Nephron progenitor cell (in vitro differentiated cells): ENCODE results near the gene SULF2.
A peak's percentile ranks its signal among the peaks of the same experiment; 100 is the strongest.

Experiments used
- DNase-seq: peaks from one replicate; pipeline ENCODE4 v3.0.0; 2021
- H3K27ac Mint-ChIP-seq: 2 replicates; pipeline ENCODE4 v1.8.0; 2021; ENCODE audit warnings: mild to moderate bottlenecking, moderate library complexity, mixed read lengths
- H3K27me3 Mint-ChIP-seq: 2 replicates; pipeline ENCODE4 v1.8.0; 2021; ENCODE audit warnings: mild to moderate bottlenecking, low read depth, mixed read lengths; ENCODE audit not compliant: poor library complexity
- H3K36me3 Mint-ChIP-seq: 2 replicates; pipeline ENCODE4 v1.8.0; 2021; ENCODE audit warnings: low read depth, mixed read lengths
- H3K4me1 Mint-ChIP-seq: 2 replicates; pipeline ENCODE4 v1.8.0; 2021; ENCODE audit warnings: mixed read lengths
- H3K4me3 Mint-ChIP-seq: 2 replicates; pipeline ENCODE4 v1.8.0; 2021; ENCODE audit warnings: mild to moderate bottlenecking, moderate library complexity, mixed read lengths
- H3K9me3 Mint-ChIP-seq: 2 replicates; pipeline ENCODE4 v1.8.0; 2021; ENCODE audit warnings: mild to moderate bottlenecking, moderate library complexity, mixed read lengths
- TF ChIP-seq, protein P1 (sequence below): fragments of 200-600 bp; sonication (generic); IDR thresholded peaks from 2 replicates; pipeline ENCODE4 v1.5.0; 2021; ENCODE audit warnings: antibody characterized with exemption

Gene SULF2

DNA sequence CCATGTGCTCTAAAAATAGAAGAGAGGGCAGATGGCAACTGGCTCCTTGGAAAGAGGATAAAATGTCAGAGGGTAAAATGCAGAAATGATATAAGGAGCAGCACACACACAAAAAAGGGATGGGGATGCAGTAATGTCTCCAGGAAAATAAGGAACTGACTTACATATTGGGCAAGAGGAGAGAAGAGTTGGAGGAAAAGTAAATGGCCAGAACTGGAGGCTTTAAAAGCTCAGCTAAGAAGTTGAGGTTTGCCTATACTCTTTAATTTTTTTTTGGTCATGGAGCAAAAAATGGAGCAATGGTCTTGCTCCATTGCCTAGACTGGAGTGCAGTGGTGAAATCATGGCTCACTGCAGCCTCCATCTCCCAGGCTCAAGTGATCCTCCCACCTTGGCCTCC lies 93.7 kb downstream of the SULF2 start:
- Mint-ChIP-seq H3K9me3 (no peaks in the 10 kb centered on the region), H3K27me3 (no peaks in the 10 kb centered on the region)
- TF ChIP-seq, protein P1, sequence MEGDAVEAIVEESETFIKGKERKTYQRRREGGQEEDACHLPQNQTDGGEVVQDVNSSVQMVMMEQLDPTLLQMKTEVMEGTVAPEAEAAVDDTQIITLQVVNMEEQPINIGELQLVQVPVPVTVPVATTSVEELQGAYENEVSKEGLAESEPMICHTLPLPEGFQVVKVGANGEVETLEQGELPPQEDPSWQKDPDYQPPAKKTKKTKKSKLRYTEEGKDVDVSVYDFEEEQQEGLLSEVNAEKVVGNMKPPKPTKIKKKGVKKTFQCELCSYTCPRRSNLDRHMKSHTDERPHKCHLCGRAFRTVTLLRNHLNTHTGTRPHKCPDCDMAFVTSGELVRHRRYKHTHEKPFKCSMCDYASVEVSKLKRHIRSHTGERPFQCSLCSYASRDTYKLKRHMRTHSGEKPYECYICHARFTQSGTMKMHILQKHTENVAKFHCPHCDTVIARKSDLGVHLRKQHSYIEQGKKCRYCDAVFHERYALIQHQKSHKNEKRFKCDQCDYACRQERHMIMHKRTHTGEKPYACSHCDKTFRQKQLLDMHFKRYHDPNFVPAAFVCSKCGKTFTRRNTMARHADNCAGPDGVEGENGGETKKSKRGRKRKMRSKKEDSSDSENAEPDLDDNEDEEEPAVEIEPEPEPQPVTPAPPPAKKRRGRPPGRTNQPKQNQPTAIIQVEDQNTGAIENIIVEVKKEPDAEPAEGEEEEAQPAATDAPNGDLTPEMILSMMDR, result no peak

DNA sequence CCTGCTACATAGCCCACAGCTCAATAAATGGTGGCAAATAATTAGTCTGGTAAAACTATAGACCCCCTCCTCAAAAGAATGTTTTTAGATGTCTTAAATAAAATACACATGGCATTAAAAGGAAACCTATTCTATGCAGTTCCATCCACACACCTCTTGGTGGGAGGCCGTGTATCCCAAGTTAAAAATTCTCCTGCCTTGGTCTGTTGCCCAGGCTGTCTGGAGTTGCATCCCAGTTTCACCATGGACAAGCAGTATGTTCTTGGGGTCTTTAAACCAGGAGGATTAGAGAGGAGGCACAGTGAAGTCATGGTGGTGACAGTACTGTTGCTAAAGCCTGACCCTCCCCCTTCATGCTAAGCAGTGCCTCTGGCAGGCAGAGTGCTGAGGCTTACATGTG lies 95.5 kb downstream of the SULF2 start:
- Mint-ChIP-seq H3K4me1 (peaks cover 13% of the 10 kb centered on the region), H3K36me3 (peaks cover 32% of the 10 kb centered on the region), H3K27ac (no peak overlapping the region), H3K4me3 (no peak overlapping the region), H3K9me3 (no peaks in the 10 kb centered on the region), H3K27me3 (no peaks in the 10 kb centered on the region)
- TF ChIP-seq, protein P1, result no peak
- no peak for DNase-seq

More for the DNA sequence above, 93.7 kb downstream of the SULF2 start:
- peaks cover 30% of the 10 kb centered on the region for H3K36me3 Mint-ChIP-seq
- H3K27ac Mint-ChIP-seq, result no peak overlapping the region
- no peak for DNase-seq
- no peak overlapping the region for H3K4me3 Mint-ChIP-seq
- H3K4me1 Mint-ChIP-seq, result peaks cover 7% of the 10 kb centered on the region

- Mint-ChIP-seq H3K4me1 (peaks cover 13% of the 10 kb centered on the region), H3K4me3 (no peak overlapping the region), H3K27ac (no peak overlapping the region), H3K9me3 (no peaks in the 10 kb centered on the region), H3K36me3 (peaks cover 37% of the 10 kb centered on the region), H3K27me3 (no peaks in the 10 kb centered on the region)
- TF ChIP-seq, protein P1, result no peak
- no peak for DNase-seq
These were observed 96.6 kb downstream of the SULF2 start for GRCh38 chr20:47688385-47689381.

- H3K27ac Mint-ChIP-seq, result peak overlapping the region; percentile 2
- H3K4me1 Mint-ChIP-seq, result peaks cover 13% of the 10 kb centered on the region
- TF ChIP-seq, protein P1, result no peak
- H3K27me3 Mint-ChIP-seq, result no peaks in the 10 kb centered on the region
- no peak overlapping the region for H3K4me3 Mint-ChIP-seq
- peaks cover 43% of the 10 kb centered on the region for H3K36me3 Mint-ChIP-seq
- no peak for DNase-seq
- H3K9me3 Mint-ChIP-seq, result no peaks in the 10 kb centered on the region
These were observed 97.9 kb downstream of the SULF2 start for GRCh38 chr20:47687095-47687987.

GRCh38 chr20:47686545-47686944 lies 98.7 kb downstream of the SULF2 start:
- Mint-ChIP-seq H3K27me3 (no peaks in the 10 kb centered on the region), H3K27ac (no peak overlapping the region)

More at GRCh38 chr20:47686545-47686944, 98.7 kb downstream of the SULF2 start:
- TF ChIP-seq, protein P1, result no peak
- Mint-ChIP-seq H3K4me3 (no peak overlapping the region), H3K36me3 (peaks cover 48% of the 10 kb centered on the region), H3K9me3 (no peaks in the 10 kb centered on the region), H3K4me1 (peaks cover 13% of the 10 kb centered on the region)
- no peak for DNase-seq
